Keratinocyte (primary cell): Measurements from ENCODE around the gene SKI.

ENCODE experiments used
- EZH2 ChIP-seq: IDR thresholded peaks from one replicate; pipeline ENCODE4 v1.6.1; 2012; ENCODE audit warnings: inconsistent platforms, mild to moderate bottlenecking, low read length, moderate library complexity
- TF ChIP-seq, protein P1 (sequence below), 3 experiments: IDR thresholded peaks in 1 of 3; conservative IDR thresholded peaks in 1 of 3; optimal IDR thresholded peaks in 1 of 3; 2 replicates in 2 of 3; 3 replicates in 1 of 3; pipeline versions ENCODE3 to v1.5.1; 2011; ENCODE audit warnings: low read length in 3 of 3, mild to moderate bottlenecking in 3 of 3, moderate library complexity in 2 of 3, control low read depth in 1 of 3, inconsistent platforms in 1 of 3; ENCODE audit not compliant: insufficient read depth in 2 of 3; ENCODE audit errors: extremely low read depth in 1 of 3

DNA sequence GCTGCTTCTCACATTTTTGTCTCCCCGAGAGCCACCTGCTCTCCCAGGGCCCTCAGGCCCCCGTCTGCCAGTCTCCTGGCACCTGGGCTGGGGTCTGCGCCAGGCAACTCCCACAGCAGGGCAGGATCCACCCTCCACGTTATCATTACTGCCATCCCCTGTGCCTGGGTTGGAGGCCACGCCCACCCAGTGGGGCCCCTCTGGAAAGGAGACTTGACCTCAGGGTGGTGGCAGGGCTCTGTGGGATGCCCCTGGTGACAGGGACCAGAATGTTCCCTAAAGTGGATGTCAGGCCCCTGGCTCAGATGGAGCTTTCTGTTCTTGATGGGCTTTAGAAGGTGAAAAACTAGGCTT lies 66.6 kb downstream of the SKI start:
- TF ChIP-seq, protein P1, sequence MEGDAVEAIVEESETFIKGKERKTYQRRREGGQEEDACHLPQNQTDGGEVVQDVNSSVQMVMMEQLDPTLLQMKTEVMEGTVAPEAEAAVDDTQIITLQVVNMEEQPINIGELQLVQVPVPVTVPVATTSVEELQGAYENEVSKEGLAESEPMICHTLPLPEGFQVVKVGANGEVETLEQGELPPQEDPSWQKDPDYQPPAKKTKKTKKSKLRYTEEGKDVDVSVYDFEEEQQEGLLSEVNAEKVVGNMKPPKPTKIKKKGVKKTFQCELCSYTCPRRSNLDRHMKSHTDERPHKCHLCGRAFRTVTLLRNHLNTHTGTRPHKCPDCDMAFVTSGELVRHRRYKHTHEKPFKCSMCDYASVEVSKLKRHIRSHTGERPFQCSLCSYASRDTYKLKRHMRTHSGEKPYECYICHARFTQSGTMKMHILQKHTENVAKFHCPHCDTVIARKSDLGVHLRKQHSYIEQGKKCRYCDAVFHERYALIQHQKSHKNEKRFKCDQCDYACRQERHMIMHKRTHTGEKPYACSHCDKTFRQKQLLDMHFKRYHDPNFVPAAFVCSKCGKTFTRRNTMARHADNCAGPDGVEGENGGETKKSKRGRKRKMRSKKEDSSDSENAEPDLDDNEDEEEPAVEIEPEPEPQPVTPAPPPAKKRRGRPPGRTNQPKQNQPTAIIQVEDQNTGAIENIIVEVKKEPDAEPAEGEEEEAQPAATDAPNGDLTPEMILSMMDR (optimal IDR thresholded peaks at IDR 0.05 in 1 of 3, IDR thresholded peaks at IDR 0.05 in 1 of 3, conservative IDR thresholded peaks at IDR 0.05 in 1 of 3; ENCODE audit: extremely low read depth in 1 of 3, insufficient read depth in 2 of 3, low read length in 3 of 3) = no peak
- no peak for TF ChIP-seq EZH2
